ENCODE results near the gene PAX6. TPM values are rescaled to one million over a fixed set of nuclear protein-coding genes. Genes with fewer than 3 reads are reported as not detected.
A peak's percentile ranks its signal among the peaks of the same experiment; 100 is the strongest.

The PAX6 gene
- total and polyA plus RNA-seq, 2 of the 13 experiments (the other 11 are each of a cell fraction or from before 2014, with no cell fraction given), result 0.15 to 1.1 TPM

DNA sequence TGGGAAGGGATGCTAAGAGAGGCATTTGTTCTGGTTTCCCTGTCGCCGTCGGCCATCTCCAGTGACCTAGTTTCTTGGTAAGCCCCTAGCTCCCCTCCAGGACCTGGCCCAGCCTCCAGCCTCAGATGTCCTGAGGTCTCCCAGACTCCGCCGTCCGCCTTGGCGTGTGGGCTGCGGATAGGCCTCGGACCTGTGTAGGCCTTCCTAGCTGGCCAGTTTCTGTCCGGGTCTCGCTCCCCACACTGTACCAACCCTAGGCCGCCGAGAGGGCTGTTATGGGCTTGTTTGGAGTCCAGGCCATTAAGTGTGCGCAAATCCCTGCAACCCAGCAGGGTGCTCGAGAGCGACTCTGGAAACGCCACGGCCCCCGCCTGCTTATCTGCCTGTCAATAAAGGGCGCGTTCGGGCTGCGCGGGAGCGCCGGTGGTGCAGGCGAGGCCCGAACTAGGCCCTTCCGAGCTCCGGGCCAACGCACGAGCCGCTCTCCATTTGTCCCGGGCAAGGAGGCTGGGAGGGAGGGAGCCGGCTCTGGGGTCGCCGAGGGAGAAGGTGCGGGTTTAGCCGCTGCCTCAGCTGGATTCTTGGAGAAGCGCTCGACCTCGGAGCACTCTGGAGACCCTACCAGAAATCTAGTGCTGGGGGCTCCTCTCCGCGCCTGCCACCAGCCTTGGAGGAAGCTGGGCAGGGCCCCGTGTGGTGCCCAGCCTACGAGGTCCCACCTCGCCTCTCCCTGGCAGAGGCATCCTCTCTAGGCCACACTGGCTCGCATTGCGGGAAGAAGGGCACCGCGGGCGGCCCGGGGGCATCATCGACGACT is 8.7 kb upstream of the PAX6 start:
- Histone ChIP-seq H3K9ac (ENCODE audit: insufficient read depth, low read depth, low read length) (no peak overlapping the region), H3K79me2 (ENCODE audit: insufficient read depth, low read length) (no peaks in the 10 kb centered on the region), H3K4me3 (replicated peaks in 1 of 3; ENCODE audit: insufficient read depth in 1 of 3, low read depth in 2 of 3, low read length in 3 of 3) (no peak overlapping the region), H3K27me3 (ENCODE audit: control insufficient read depth in 1 of 2, insufficient read depth in 2 of 2, low read length in 2 of 2) (peaks cover 19 to 90% of the 10 kb centered on the region in 2 experiments), H4K20me1 (ENCODE audit: insufficient read depth, low read length) (peaks cover 4% of the 10 kb centered on the region; the same call in 1 of the 2 replicates), H3K4me1 (ENCODE audit: insufficient read depth, low read length) (peaks cover 20% of the 10 kb centered on the region), H3K27ac (ENCODE audit: extremely low read length, insufficient read depth, low read length) (no peak overlapping the region), H2AFZ (ENCODE audit: low read length) (no peak overlapping the region), H3K4me2 (ENCODE audit: low read depth, low read length) (no peak overlapping the region), H3K9me3 (ENCODE audit: low read length) (no peaks in the 10 kb centered on the region), H3K36me3 (replicated peaks in 1 of 2; ENCODE audit: control insufficient read depth in 1 of 2, insufficient read depth in 2 of 2, low read length in 2 of 2) (no peaks in the 10 kb centered on the region)
- 64% methylated on average over 11 of the region's 55 CpGs for WGBS (ENCODE audit: low lambda C conversion rate)
- ATAC-seq (0 out of 3 replicates have a peak, but pooled peaks have one; percentile 9), DNase-seq (ENCODE audit: low spot score) (no peak), FAIRE-seq (no peak)
- intact Hi-C loops (cut with micrococcal nuclease; ENCODE audit: unreplicated experiment), result loop anchor here (10.0 kb wide), 1 partner anchor 315 kb away; the partner anchor contains the start of genes ELP4 and IMMP1L
- in situ Hi-C loops (cut with HindIII; ENCODE audit: extremely low pct_ligation_motif_present, low pct_unique_long_range_greater_than_20kb), result loop anchor here (10.0 kb wide), 1 partner anchor 335 kb away; no protein-coding TSS in a partner anchor
- CTCF ChIA-PET (ENCODE audit: low intra/inter-chr PET ratio, low total read pairs), result no interaction called here
- POLR2A ChIA-PET, result no interaction called here
- BruUV-seq (replicated peaks), result no TSS peak
- TF ChIP-seq, protein P1, sequence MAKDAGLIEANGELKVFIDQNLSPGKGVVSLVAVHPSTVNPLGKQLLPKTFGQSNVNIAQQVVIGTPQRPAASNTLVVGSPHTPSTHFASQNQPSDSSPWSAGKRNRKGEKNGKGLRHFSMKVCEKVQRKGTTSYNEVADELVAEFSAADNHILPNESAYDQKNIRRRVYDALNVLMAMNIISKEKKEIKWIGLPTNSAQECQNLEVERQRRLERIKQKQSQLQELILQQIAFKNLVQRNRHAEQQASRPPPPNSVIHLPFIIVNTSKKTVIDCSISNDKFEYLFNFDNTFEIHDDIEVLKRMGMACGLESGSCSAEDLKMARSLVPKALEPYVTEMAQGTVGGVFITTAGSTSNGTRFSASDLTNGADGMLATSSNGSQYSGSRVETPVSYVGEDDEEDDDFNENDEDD (CRISPR knock-in tag; IDR thresholded peaks at IDR 0.05; ENCODE audit: borderline replicate concordance), result no peak
- TF ChIP-seq ZNF552 (CRISPR knock-in tag; IDR thresholded peaks at IDR 0.05; ENCODE audit: borderline replicate concordance) (no peak), SIX1 (CRISPR knock-in tag; IDR thresholded peaks at IDR 0.05; ENCODE audit: borderline replicate concordance) (no peak), THYN1 (CRISPR knock-in tag; IDR thresholded peaks at IDR 0.05; ENCODE audit: borderline replicate concordance, low read depth) (no peak), ZNF562 (CRISPR knock-in tag; IDR thresholded peaks at IDR 0.05; ENCODE audit: borderline replicate concordance) (no peak), HNRNPL (IDR thresholded peaks at IDR 0.05; ENCODE audit: low read depth, low read length) (no peak), HOXA3 (CRISPR knock-in tag; IDR thresholded peaks at IDR 0.05) (no peak)
- TF ChIP-seq, protein P2, sequence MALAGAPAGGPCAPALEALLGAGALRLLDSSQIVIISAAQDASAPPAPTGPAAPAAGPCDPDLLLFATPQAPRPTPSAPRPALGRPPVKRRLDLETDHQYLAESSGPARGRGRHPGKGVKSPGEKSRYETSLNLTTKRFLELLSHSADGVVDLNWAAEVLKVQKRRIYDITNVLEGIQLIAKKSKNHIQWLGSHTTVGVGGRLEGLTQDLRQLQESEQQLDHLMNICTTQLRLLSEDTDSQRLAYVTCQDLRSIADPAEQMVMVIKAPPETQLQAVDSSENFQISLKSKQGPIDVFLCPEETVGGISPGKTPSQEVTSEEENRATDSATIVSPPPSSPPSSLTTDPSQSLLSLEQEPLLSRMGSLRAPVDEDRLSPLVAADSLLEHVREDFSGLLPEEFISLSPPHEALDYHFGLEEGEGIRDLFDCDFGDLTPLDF (CRISPR knock-in tag; IDR thresholded peaks at IDR 0.05), result no peak
- TF ChIP-seq, protein P3, sequence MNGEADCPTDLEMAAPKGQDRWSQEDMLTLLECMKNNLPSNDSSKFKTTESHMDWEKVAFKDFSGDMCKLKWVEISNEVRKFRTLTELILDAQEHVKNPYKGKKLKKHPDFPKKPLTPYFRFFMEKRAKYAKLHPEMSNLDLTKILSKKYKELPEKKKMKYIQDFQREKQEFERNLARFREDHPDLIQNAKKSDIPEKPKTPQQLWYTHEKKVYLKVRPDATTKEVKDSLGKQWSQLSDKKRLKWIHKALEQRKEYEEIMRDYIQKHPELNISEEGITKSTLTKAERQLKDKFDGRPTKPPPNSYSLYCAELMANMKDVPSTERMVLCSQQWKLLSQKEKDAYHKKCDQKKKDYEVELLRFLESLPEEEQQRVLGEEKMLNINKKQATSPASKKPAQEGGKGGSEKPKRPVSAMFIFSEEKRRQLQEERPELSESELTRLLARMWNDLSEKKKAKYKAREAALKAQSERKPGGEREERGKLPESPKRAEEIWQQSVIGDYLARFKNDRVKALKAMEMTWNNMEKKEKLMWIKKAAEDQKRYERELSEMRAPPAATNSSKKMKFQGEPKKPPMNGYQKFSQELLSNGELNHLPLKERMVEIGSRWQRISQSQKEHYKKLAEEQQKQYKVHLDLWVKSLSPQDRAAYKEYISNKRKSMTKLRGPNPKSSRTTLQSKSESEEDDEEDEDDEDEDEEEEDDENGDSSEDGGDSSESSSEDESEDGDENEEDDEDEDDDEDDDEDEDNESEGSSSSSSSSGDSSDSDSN (CRISPR knock-in tag; IDR thresholded peaks at IDR 0.05), result no peak
- TF ChIP-seq, protein P4, sequence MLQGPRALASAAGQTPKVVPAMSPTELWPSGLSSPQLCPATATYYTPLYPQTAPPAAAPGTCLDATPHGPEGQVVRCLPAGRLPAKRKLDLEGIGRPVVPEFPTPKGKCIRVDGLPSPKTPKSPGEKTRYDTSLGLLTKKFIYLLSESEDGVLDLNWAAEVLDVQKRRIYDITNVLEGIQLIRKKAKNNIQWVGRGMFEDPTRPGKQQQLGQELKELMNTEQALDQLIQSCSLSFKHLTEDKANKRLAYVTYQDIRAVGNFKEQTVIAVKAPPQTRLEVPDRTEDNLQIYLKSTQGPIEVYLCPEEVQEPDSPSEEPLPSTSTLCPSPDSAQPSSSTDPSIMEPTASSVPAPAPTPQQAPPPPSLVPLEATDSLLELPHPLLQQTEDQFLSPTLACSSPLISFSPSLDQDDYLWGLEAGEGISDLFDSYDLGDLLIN (CRISPR knock-in tag; IDR thresholded peaks at IDR 0.05; ENCODE audit: borderline replicate concordance), result no peak
- TF ChIP-seq, protein P5, sequence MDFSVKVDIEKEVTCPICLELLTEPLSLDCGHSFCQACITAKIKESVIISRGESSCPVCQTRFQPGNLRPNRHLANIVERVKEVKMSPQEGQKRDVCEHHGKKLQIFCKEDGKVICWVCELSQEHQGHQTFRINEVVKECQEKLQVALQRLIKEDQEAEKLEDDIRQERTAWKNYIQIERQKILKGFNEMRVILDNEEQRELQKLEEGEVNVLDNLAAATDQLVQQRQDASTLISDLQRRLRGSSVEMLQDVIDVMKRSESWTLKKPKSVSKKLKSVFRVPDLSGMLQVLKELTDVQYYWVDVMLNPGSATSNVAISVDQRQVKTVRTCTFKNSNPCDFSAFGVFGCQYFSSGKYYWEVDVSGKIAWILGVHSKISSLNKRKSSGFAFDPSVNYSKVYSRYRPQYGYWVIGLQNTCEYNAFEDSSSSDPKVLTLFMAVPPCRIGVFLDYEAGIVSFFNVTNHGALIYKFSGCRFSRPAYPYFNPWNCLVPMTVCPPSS (IDR thresholded peaks at IDR 0.05), result no peak
- TF ChIP-seq, protein P6, sequence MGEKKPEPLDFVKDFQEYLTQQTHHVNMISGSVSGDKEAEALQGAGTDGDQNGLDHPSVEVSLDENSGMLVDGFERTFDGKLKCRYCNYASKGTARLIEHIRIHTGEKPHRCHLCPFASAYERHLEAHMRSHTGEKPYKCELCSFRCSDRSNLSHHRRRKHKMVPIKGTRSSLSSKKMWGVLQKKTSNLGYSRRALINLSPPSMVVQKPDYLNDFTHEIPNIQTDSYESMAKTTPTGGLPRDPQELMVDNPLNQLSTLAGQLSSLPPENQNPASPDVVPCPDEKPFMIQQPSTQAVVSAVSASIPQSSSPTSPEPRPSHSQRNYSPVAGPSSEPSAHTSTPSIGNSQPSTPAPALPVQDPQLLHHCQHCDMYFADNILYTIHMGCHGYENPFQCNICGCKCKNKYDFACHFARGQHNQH (CRISPR knock-in tag; IDR thresholded peaks at IDR 0.05), result no peak
- TF ChIP-seq, protein P7, sequence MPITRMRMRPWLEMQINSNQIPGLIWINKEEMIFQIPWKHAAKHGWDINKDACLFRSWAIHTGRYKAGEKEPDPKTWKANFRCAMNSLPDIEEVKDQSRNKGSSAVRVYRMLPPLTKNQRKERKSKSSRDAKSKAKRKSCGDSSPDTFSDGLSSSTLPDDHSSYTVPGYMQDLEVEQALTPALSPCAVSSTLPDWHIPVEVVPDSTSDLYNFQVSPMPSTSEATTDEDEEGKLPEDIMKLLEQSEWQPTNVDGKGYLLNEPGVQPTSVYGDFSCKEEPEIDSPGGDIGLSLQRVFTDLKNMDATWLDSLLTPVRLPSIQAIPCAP (CRISPR knock-in tag; IDR thresholded peaks at IDR 0.05; ENCODE audit: low read depth), result no peak
